ENCODE data around the gene LTBP1.

The LTBP1 gene

DNA sequence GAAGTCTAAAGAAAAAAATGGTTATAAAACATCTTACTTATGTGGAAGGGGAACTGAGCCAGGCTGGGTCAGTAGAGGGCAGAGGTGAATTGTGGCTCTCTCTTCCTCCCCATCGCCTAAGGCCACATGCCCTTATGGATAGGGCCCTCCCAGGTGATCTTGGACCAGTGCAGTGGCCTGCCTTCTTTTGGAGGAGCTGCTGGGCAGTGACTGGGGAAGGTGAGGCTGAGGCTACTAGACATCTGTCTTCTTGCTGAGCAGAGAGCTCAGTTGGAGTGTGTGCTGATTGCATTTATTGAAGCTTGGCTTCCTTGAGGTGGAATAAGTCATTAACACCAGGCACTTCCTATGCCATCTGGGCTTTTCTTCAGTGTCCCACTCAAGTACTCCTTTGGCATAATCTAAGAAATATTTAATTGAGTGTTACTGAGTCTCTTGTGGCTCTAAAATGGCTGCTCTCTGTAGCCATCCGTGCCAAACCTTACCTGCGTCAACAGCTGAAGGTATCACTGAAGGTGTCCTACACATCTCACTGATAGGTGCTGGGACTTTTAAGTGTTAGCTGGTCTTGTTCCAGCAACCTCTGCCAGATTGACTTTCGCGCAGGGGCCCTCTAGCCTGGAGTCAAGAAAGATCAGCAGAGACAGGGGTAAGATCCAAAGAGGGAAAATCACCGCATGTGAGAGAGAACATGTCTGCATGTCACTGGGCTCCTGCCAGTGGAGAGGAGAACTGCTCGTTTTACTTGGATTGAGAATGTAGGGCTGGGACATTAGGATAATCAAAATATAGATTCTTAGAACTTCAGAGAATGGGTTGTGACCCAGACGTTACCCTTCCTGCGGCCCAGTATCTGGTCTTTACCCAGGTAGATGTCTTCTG, 256.1 kb downstream of the LTBP1 start:
- no peak for DNase-seq (ENCODE audit: low spot score)

DNA sequence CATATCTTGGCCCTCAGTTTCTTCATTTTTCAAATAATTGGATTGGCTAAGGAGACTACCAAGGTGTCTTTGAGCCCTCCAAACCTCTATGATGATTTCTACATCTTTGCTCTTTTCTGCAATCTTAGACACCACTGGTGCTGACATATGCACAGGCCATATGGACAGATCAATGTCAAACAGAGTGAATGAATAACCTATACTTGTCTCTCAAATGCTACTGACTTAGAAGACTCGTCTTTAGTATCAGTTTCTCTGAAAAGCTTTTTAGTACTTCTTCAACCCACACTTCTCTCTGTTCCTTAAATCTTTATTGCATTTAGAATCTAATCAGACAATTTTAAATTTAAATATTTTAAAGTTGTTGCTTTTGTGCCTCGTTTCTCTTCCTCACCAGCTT, 258.2 kb downstream of the LTBP1 start:
- DNase-seq (ENCODE audit: low spot score) = no peak

GRCh38 chr2:33205693-33206434, 259.1 kb downstream of the LTBP1 start:
- DNase-seq (ENCODE audit: low spot score) = no peak

- DNase-seq (ENCODE audit: low spot score) = no peak
Measured at GRCh38 chr2:33207151-33207740, 260.5 kb downstream of the LTBP1 start.

DNA sequence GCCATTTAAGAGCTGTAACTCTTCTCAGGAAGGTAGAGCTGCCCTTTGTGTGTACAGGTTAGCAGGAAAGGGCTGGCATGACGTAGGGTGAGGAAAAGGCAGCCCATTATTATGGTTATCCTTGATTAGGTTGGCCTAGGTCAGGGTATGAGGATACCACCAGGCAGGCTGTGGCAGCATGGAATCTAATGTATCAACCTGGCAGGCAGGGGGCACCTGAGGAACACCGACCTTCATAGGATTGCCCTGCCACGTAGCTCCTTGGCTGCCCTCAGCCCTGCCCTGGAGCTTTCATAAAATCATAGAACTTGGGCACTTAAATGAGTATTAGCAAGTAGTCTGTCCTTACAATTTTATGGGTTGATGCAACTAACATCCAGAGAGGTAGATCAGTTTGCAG, 261.6 kb downstream of the LTBP1 start:
- no peak for DNase-seq (ENCODE audit: low spot score)

DNA sequence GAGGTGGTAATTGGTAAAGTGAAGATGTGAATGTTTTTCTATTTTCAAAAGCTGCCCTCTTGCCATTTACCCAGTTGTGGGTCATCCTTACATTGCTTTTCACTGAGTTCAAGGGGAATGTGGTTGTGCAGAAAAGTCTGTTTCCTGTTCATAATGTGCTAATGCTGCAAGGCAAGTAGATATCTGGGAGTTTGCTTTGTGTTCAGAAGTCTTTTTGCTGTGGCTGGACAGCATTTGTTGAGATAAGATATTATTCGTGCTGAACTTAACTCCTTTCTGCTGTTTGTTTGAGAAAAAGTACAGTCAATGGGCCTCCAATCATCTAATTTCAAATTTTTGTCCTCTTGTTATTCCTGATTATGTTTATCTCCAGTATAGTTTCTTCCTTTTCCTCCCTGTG, 263.2 kb downstream of the LTBP1 start:
- no peak for DNase-seq (ENCODE audit: low spot score)

DNA sequence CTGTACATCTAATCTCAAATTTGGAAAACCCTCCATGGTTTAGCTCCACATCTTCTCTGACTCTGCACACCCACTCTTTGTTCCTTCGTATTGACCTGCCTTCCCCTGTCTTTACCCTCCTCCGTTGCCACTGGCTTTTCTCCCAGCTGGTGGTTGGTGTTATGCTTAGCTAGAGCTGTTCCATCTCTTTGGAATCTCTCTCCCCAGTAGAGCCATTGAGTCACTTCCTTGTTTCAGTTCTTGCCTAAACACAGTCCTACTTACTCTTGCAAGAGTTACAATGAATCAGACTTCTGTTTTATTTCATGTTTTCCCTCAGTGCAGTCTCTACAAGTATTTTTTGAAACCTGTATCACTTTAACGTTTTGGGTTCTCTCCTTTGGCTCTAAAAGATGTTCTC, 263.9 kb downstream of the LTBP1 start:
- DNase-seq (ENCODE audit: low spot score) = no peak

DNA sequence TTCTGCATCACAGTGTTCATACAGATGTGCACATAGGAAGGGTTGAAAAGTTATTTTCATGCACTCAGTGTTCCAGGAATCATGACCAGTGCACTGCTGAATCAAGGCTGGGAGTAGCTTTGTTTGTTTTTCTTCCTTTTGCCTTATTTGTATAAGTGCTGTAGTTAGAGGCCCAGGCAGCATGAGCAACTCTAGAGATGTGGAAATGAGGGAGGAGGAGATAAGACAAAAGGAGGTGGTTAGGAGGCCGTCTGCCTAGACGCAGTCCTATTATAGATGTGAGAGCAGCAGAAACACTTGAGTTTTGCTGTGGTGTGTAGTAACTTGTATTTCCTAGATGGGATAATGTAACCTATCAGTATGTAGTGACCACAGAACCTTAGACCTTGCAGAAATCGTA, 265.4 kb downstream of the LTBP1 start:
- peak; percentile 39 for DNase-seq (ENCODE audit: low spot score)

DNA sequence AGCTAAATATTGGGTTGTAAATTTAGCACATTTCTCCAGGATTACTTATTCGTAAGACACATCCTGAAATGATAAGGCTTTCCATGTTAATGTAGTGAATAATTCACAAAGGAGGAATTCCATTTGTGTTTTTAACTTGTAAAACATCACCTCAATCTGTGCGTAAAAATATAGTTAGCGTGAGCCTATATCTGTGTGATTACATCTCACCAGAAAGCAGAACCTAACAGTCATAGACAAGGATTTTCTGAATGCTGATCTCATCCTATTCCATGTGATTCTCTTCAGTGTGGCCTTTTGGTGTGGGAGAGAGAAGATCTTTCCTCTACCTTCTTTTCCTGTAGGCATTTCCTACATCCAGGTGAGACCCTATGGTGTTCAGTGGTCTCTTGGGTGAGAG, 266.5 kb downstream of the LTBP1 start:
- no peak for DNase-seq (ENCODE audit: low spot score)

DNA sequence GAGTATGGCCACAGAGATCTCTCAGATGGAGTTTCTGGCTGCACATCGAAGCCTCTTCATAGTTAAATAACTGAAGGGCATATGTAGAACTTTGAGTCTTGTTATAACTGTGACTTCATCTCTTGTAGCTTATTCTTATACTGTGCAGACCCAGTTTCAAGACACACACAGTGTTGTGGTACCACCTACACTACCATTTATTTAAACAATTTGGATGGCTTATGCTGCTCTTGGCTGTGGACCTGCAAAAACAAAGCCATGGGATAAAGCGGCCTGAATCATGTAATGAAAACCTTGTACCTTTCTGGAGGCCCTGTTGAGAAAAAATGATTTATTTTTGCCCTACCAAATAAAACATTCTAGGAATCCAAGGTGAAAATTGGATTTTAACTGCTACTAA, 266.9 kb downstream of the LTBP1 start:
- DNase-seq (ENCODE audit: low spot score) = no peak

- DNase-seq (ENCODE audit: low spot score) = no peak
Measured at GRCh38 chr2:33214436-33214835, 267.7 kb downstream of the LTBP1 start.

DNA sequence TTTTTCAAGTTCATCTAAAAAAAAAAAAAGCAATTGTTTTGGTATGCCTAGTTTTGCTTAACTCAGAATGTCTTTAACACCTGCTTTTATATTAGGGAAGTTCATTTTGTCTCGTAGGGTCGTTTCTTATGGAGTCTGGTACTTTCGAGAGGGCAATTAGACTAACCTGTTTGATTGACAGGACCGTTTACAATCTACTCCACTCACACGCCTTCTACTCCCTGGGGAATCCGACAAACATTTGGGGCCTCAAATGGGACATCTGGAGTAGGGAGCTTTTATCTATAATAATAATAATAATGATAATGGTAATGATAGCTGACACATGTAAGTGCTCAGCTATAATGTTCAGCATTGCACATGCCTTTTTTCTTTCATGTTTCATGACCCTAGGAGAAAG, 268.1 kb downstream of the LTBP1 start:
- no peak for DNase-seq (ENCODE audit: low spot score)

GRCh38 chr2:33215299-33215698, 268.5 kb downstream of the LTBP1 start:
- DNase-seq (ENCODE audit: low spot score) = no peak

DNA sequence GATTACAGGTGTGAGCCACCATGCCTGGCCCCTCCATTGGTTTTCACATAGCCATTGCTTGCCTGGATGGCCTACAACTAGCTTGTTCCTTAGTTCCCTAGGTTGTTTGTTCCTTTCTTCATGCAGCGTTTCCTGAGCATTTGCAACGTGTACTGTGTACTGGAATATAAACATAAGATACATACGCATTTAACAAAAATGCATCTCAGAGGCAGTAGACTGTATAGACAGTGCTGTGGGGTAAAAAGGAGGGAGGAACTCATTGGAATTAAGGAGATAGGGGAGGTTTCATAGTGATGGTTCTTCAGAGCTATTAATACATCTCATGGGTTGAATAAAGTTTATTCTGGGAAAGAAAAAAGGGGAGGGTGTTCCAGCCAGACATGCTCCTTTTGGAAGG, 269.2 kb downstream of the LTBP1 start:
- no peak for DNase-seq (ENCODE audit: low spot score)

GRCh38 chr2:33216508-33217182, 269.9 kb downstream of the LTBP1 start:
- DNase-seq (ENCODE audit: low spot score) = no peak

DNA sequence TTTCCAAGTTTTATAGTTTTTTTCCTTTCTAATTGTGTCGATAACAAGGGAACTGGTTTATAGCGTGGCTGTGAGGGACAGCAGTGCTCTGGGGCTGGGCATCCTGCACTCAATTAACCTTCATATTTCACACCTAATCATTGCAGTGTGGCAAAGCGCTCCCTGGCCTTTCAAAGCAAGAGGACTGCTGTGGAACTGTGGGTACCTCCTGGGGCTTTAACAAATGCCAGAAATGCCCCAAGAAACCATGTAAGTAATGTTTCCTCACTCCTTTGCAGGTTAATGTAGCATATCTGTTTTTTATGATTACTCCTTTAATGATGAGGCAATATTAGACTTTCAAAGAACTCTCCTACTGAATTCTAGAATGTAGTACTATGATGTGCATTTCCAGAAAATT, 270.7 kb downstream of the LTBP1 start:
- no peak for DNase-seq (ENCODE audit: low spot score)

GRCh38 chr2:33219114-33219513, 272.4 kb downstream of the LTBP1 start:
- no peak for DNase-seq (ENCODE audit: low spot score)

GRCh38 chr2:33219850-33220275, 273.1 kb downstream of the LTBP1 start:
- DNase-seq (ENCODE audit: low spot score) = no peak

- no peak for DNase-seq (ENCODE audit: low spot score)
Measured at GRCh38 chr2:33220533-33220932, 273.8 kb downstream of the LTBP1 start.

GRCh38 chr2:33221046-33221784, 274.5 kb downstream of the LTBP1 start:
- no peak for DNase-seq (ENCODE audit: low spot score)

GRCh38 chr2:33222309-33222708, 275.6 kb downstream of the LTBP1 start:
- no peak for DNase-seq (ENCODE audit: low spot score)

GRCh38 chr2:33223856-33224255, 277.1 kb downstream of the LTBP1 start:
- DNase-seq (ENCODE audit: low spot score) = no peak

Data from HuH-7 (cell line).